Right renal cortex interstitium (tissue), 3 donors: Measurements from ENCODE around the gene UCP2. TPM values are rescaled to one million over a fixed set of nuclear protein-coding genes. Genes with fewer than 3 reads are reported as not detected.
"Not testable (repeated sequence)": the region's sequence is repeated elsewhere in the genome, so short reads cannot be mapped to it uniquely, and the experiment has no call there.

Experiments used
- DNase-seq, 3 donors: peaks; one replicate each; pipeline ENCODE4 v3.0.0-alpha.2; 2013; ENCODE audit warnings: low read depth in 3 of 3, low spot score in 2 of 3
- polyA plus RNA-seq, 3 donors: library from polyadenylated mRNA; unstranded; fragments of 120-200 nt; gene quantifications; one replicate each; pipeline ENCODE4 v1.2.1, GENCODE V29; 2013; ENCODE audit not compliant: insufficient read length in 3 of 3

The UCP2 gene
- polyA plus RNA-seq, 3 donors: 51.1 to 64.2 (median 62.0) TPM

GRCh38 chr11:73996161-73996747 is 13.6 kb upstream of the UCP2 start:
- no peak for DNase-seq

GRCh38 chr11:73995731-73996130 is 13.1 kb upstream of the UCP2 start:
- DNase-seq: no peak

GRCh38 chr11:73995247-73995646 is 12.6 kb upstream of the UCP2 start:
- no peak for DNase-seq

GRCh38 chr11:73991471-73992006 is 8.9 kb upstream of the UCP2 start:
- no peak for DNase-seq

- no peak for DNase-seq
Measured at GRCh38 chr11:73990730-73991129, 8.1 kb upstream of the UCP2 start.

- DNase-seq: no peak
Measured at GRCh38 chr11:73989156-73989555, 6.5 kb upstream of the UCP2 start.

GRCh38 chr11:73988227-73988626 is 5.6 kb upstream of the UCP2 start:
- DNase-seq: no peak

- DNase-seq: not testable (repeated sequence)
Measured at GRCh38 chr11:73985661-73986060, 3.0 kb upstream of the UCP2 start.

- DNase-seq: no peak
Measured at GRCh38 chr11:73983741-73984538, 1.3 kb upstream of the UCP2 start.

- DNase-seq: peak; percentile 65 to 77 (median 74)
Measured at GRCh38 chr11:73982990-73983740, 522 bp upstream of the UCP2 start.

- DNase-seq: no peak
Measured at GRCh38 chr11:73981051-73981805, 1.4 kb downstream of the UCP2 start.

- DNase-seq: peak in 1 of 3 donors; percentile 43
Measured at GRCh38 chr11:73980001-73980961, 2.4 kb downstream of the UCP2 start.

- no peak for DNase-seq
Measured at GRCh38 chr11:73978576-73979086, 4.0 kb downstream of the UCP2 start.

- DNase-seq: no peak
Measured at GRCh38 chr11:73977856-73978519, 4.7 kb downstream of the UCP2 start.

GRCh38 chr11:73976451-73977151 is 6.0 kb downstream of the UCP2 start:
- DNase-seq: no peak

- no peak for DNase-seq
Measured at GRCh38 chr11:73975479-73975757, 7.2 kb downstream of the UCP2 start.

- no peak for DNase-seq
Measured at GRCh38 chr11:73974604-73975478, 7.8 kb downstream of the UCP2 start.
